Measurements from ENCODE around the gene ZDHHC11B.
"Not testable (repeated sequence)": the region's sequence is repeated elsewhere in the genome, so short reads cannot be mapped to it uniquely, and the experiment has no call there.

ZDHHC11B gene

DNA sequence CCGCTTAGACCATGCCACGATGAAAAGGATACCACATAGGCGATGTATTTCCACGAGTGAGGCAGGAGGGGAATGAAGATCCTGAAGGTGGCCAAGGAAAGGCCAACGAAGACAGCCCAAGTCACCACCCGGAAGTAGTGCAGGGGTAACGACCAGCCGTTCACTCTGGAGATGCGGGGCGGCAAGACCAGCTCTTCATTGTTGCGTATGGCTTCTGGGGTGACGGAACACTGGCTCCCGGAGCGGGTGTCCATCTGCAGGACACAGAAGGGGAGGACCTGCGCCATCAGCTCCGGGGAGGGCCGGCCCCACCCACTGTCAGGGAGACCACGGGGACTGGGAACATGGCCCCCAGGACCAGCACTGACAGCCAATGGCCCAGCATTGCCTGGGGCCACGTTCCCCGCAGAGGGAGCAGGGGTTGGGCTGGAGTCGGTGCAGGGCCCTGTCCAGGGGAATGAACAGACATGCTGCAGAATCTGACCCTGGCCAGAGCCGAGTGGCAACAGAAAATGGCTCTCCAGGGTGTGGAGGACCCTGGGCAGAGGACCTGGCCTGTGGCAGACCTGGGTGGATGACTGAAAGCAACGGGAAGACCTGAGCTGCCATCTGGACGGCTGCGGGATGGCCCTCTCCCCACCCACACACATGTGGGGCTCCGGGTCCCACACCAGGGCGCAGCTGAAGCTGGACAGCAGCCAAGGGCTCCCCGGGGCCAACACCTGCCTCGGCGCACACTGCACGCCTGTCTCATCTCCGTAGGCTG, 17.7 kb downstream of the ZDHHC11B start:
- no peak for DNase-seq

DNA sequence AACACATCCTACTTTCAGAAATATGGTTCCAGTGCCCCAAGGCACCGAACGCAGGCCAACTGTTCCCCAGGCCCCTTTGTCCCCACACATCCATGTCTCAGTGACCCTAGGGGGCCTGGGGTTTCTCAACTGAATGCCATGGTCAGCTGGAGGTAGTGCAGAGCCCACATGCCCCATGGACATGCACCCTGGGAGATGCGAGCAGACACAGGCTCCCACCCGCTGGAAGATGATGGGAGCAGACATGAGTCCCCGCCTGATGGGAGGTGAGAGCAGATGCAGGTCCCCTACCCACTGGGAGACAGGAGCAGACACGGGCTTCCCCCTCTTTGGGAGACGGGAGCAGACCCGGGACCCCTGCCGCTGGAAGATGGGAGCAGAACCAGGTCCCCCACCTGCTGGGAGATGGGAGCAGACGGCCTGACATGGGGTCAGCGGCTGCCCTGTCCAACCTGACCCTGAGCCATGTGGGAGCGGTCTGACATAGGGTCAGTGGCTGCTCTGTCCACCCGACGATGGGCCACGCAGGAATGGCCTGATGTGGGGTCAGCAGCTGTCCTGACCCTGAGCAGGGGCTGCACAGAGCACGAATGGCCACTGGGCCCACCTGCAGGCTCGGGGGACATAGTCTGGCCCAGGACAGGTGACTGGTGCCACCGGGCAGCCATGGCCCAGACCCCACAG, 18.4 kb downstream of the ZDHHC11B start:
- DNase-seq = no peak

DNA sequence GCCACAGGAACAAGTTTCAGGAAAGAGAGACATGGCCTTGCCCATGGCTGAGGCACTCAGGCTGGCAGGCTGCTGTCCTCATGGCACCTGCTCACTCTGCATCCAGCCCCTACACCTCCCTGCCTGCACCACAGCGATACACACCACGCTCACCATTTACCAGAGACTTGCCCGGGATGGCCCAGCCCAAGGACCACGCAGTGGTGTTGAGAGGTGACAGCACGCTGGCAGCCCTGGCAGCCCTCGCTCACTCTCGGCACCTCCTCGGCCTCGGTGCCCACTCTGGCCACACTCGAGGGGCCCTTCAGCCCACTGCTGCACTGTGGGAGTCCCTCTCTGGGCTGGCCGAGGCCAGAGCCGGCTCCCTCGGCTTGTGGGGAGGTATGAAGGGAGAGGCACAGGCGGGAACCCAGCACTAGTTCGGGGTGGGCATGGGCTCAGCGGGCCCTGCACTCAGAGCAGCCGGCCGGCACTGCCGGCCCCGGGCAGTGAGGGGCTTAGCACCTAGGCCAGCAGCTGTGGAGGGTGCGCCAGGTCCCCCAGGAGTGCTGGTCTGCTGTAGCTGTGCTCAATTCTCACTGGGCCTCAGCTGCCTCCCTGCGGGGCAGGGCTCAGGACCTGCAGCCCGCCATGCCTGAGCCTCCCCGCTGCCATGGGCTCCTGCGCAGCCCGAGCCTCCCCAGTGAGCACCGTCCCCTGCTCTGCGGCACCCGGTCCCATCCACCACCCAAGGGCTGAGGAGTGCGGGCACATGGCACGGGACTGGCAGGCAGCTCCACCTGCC, 20.3 kb downstream of the ZDHHC11B start:
- no peak for DNase-seq

DNA sequence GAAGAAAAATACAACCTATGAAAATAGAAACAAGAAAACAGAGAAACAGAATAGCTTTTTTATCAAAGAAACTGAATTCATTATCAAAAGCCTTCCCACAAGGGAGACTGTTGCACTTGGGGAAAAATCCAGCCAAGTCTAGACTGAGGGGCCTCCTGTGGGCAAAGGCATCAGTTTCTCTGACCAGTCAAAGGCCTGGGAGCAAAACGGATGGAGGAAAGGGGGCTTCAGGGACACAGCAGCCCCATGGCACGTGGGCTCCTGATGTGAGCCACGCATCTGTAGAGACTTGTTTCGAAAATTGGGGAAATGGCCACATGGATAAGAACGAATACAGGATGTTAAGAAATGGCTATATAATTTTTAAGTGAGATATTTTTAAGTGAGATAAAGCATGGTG, 21.1 kb downstream of the ZDHHC11B start:
- no peak for DNase-seq

DNA sequence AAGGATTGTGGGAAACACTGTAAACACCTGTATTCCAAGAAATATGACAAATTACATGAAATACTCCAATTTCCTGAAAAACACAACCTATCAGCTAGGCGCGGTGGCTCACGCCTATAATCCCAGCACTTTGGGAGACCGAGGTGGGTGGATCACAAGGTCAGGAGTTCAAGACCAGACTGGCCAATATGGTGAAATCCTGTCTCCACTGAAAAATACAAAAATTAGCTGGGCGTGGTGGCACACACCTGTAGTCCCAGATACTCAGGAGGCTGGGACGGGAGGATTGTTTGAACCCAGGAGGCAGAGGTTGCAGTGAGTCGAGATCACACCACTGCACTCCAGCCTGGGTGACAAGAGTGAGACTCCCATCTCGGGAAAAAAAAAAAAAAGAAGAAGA, 21.5 kb downstream of the ZDHHC11B start:
- not testable (repeated sequence) for DNase-seq

DNA sequence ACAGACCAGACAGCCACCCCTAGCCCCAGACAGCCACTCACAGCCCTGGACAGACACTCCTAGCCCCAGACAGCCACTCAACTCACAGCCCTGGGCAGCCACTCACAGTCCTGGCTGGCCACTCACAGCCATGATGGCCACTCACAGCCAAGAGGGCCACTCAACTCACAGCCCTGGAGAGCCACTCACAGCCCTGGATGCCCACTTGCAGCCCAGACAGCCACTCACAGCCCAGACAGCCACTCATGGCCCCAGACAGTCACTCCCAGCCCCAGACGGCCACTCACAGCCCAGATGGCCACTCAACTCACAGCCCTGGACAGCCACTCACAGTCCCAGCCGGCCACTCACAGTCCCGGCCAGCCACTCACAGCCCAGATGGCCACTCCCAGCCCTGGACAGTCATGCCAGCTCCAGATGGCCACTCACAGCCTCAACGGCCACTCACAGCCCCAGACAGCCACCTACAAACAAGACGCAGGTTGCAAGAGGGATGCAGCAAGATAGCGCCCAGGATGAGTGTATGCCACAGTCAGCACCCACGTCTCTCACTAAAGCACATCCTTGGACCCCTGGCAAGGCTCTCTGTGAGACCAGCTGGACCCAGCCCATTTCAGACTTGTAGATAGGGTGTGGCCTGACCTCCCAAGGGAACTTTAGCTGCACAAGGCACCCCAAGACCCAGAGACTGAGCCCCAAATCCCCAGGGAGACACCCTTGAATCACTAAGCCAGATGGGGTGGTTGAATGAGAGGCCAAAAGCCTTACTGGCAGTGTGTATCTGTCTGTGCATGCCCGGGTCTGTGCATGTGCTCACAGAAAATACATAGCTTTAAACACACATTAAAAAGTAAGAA, 22.4 kb downstream of the ZDHHC11B start:
- peak; percentile 82 for DNase-seq

DNA sequence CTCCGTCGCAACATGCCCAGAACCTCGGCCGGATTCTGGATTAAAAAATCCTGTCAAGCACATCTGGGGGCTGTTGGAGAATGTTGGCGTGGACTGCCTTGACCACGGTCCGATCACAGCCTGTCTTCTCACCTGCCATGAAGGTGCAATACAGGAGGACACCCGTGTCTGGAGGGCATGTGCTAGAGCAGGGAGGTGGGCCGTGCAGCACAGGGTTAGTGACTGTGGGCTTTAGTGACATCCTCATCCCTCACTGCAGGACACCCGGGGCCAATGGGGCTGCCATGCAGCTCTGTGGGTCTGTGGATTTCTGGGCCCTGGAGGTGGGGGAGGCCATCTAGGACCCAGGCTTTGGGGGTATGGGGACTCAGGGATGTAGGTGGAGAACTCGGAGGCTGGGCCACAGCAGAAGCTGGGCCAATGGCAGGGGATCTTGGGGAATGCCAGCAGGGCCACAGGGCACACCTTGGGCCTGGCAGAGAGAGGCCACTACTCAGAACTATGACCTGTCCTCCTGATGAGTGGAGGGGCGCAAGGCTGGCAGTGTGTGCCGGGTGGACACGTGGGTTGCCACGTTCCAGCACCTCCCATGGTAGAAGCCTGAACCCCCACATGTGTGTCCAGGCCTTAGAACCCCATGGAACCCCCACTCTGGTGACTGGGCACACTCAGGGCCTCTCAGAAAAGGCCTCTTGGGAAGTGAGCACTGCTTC, 23.3 kb downstream of the ZDHHC11B start:
- DNase-seq = no peak

DNA sequence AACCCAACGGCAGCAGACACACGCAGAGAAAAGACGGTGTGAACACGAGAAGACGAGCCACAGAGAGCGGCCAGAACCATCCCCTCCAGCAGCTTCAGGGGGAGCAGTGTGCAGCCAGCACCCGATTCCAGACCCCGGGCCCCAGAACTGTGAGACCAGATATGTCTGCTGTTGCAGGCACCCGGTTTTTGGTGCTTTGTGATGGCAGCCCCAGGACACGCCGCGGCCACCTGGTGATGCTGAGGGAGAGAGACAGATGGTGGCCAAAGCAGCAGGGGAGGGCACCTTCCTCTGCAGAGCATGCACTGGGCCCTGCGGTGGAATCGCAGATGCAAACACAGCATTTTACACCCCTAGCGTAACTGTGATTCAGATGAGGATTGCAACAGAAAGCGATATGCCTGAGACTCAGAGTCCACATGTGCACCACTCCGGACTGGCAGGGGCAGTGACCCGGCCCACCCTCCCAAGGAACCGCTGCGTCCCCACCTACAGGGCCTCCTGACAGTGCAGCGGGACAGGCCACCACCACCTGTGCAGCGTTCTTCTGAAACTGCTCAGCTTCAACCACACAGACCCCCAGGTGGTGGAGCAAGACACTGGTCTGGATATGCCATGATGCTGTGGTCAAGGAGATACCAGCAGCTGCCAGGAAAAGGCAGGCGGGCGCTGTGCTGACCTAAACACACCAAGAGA, 24.0 kb downstream of the ZDHHC11B start:
- no peak for DNase-seq

DNA sequence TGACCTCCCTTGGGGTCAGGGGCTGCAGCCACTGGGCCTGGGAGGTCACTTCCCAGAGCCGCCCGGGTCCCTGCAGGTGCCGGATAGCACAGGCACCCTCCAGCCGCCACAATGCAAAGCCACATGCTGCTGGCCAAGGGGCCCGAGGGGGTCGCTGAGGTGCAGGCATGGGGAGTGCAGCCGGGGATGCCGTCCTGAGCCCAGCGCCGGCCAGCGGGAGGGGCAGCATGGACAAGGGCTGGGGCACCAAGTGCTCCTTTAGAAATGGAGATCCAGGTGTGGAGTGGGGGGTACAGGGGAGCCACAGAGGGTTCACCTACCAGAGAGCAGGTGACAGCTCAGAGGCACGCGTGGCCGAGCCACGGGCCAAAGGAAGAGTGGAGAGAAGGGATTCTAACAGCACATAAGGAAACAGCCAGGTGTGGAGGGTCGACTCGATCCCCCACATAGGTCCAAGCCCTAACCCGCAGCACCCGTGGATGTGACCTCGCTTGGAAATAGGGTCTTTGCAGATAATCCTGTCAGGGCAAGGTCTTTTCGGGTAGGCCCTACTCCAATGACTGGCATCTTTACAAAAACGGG, 24.7 kb downstream of the ZDHHC11B start:
- no peak for DNase-seq

DNA sequence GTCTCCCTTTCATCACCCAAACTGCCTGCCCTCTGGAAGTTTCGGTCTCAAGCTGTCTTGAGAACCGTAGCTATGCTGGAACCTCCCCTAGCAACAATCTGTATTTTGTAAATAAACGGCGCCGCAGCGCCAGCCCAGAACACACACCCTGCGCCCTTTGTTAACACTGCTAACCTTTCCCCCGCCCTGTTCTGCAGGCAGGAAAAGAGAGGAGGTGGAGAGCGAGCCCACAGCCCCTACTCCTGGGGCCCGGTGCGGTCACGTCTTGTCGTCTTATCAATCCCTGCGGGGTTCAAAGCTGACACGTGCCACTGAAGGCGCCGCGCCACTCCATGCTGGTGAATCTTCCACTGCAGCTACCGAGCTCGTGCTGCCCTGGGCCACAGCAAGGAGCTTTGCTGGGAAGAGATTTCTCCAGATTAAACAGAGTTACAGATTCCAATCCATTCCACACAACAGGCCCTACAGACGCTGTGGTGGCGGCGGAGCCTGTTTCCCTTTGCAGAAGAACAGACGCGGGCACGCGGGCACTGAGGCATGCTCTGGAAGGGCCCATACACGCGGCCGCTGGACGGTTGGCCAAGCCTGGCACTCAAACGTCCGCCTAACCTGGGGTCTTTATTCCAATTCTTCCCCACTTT, 25.3 kb downstream of the ZDHHC11B start:
- DNase-seq = no peak

DNA sequence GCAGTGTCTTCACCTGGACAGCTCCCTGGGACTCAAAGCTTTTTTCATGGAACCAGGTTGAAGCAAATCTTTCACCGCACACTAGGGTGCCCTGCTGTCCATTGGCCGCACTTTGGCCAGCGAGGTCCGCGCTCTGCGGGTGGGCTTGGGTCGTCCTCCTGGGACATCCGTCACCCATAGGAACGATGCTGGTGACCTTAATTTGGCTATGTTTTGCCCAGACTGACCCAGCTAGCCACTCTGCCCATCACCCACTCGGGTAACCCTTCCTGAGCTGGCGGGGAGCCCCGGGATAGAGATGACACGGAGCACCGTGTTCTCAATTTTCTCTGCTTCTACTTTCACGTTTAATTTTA, 25.9 kb downstream of the ZDHHC11B start:
- DNase-seq = no peak

DNA sequence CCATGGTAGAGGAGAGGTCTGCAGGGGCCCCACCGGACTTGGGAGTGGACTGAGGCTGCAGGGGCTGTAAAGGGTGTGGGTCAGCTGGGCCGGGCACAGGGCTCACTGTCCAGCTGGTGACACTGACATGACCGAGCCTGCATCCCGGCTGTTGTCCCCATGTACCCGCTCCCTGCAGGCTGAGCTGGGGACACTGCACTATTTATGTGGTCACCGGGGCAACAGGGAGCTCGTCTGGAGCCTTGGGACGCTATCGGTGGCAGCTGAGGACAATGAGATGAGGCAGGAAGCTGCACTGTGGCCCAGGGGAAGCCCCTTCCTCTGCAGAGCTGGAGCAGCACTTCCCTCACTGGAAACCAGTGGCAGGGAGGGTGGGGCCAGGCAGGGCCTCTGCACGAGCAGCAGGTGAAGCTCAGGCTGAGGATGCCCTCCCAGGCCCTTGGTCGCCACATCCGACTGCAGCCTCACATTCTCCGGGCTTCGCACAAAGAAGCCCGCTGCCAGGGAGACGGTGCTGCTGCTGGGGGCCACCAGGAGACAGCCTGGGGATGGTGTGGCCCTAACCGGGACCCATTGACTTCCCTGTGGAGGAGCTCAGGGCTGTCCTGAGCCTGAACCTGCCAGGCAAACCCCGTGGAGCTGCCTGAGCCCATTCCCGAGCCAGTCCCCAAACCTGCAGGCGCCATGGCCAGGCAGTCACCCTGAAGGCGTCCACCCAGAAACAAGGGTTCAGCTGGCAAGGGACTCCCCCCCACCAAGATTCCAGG, 26.4 kb downstream of the ZDHHC11B start:
- DNase-seq = no peak

DNA sequence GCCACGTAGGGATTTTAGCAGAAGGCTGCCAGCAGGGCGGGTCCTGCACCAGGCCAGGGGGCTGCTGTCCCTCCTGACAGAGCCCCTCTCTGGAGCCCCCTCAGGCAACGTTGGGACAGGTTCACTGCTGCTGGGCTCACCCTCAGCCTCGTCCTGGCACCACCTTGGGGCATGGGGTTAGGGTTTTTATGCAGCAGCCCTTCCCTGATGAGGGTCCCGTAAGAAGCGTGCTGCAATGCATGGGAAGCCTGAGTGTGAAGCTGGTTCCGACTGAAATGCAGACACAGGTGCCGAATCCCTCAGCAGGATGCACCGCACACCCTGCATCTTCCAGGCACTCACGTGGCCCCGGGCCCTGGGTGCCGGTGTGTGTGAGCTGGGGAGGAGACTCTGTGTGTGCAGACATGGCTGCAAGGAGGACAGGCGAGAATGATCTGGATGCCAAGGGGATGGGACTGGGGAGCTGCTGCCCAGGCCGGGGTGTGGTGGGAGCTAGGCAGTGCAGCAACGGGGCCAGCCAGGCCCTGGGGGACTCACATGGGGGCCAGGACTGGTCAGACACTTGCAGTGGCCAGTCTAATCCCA, 27.1 kb downstream of the ZDHHC11B start:
- no peak for DNase-seq

DNA sequence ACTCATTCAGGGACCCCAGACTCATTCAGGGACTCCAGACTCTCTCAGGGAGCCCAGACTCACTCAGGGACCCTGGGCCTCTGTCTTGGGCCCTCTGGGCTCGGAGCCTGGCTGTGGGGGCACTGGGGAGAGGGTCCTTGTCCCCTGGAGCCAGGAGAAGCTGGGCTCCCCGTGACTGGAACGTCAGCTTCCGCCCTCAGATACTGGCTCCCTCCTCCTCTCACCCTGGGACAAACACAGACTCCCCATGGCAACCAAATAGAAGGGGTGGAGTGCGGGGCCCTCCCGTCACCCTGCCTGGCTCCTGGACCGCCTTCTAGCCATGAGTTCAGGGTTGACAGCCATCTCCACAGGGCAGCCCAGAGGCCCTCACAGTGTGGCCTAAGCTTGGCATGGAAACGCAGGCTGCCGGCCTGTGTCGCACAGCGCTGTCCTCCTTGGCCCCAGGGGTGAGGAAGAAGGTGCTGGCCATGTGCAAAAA, 27.6 kb downstream of the ZDHHC11B start:
- DNase-seq = no peak

DNA sequence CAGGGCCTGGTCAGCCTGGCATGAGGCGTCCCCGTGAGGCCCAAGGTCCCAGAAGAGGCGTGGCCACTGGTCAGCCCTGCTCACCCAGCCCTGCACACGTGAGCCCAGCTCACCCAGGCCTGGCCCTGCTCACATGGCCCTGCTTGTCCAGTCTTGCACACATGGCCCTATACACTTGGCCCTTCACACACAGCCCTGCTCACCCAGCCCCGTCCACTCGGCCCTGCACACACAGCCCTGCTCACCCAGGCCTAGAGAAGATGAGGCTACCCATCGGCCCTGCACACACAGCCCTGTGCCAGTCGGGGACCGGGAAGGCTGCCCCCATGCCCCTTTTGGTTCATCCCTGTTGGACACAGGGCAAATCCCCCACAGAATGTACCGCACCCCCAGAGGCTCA, 28.4 kb downstream of the ZDHHC11B start:
- no peak for DNase-seq

DNA sequence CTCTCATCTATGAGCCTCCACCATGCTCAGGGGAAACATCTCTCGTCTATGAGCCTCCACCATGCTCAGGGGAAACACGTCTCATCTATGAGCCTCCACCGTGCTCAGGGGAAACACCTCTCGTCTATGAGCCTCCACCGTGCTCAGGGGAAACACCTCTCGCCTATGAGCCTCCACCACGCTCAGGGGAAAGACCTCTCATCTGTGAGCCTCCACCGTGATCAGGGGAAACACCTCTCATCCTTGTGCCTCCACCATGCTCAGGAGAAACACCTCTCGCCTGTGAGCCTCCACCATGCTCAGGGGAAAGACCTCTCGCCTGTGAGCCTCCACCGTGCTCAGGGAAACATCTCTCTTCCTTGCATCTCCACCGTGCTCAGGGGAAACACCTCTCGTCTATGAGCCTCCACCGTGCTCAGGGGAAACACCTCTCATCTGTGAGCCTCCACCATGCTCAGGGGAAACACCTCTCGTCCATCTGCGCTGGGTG, 30.3 kb downstream of the ZDHHC11B start:
- not testable (repeated sequence) for DNase-seq

DNA sequence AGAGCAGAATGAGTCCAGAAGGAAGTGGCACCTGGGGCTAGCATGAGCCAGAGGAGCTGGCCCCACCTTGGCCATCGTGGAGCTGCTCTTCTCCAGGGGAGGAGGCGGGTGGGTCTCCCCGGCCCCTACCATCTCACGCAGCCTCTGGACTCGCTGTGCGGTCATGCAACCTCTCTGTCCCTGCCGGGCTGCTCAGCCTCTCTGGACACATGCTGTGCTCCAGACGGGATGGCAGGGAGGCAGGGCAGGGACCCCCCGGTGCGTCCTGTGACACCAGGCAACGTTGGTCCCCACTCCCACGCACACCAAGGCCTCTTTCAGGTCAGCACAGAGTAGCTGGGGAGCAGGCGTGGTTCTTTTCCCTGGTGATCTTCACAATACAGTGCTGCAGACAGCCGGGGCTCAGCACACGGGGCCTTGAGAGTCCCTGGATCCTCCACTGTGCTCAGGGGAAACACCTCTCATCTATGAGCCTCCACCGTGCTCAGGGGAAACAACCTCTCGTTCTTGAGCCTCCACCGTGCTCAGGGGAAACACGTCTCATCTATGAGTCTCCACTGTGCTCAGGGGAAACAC, 30.9 kb downstream of the ZDHHC11B start:
- DNase-seq = not testable (repeated sequence)

DNA sequence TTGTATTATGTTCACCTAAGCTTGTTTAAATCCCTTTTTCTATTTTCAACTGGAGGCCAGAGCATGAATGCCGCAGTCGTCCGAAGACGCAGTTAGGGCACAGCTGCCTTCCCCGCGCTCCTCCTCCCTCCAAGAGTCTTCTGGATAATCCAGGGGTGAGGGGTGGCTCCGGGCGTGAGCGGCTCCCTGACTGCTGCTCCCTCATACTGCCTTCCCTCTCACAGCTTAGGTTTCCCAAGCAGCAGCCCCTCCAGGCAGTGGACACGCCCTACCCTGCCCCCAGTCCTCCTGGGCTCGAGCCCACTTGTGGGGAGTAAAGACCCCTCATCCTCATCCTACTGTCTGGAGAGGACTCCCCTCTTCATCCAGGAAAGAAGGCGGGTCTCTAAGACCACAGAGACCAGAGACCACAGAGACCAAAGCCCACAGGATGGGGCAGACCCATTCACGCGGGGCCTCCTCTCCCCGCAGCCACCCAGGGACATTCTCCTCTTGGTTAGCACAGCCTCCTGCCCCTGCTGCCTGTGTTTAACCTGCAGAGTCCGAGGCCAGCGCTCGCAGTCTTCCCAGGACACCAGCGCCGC, 31.9 kb downstream of the ZDHHC11B start:
- DNase-seq = not testable (repeated sequence)
